A549 (cell line): ENCODE measurements around the gene DHX8. TPM values are rescaled to one million over a fixed set of nuclear protein-coding genes. Genes with fewer than 3 reads are reported as not detected.
"Not testable (repeated sequence)": the region's sequence is repeated elsewhere in the genome, so short reads cannot be mapped to it uniquely, and the experiment has no call there.

Source experiments
- ATAC-seq, 2 experiments: fragments of 200-7000 bp in 1 of 2; fragments of >200 bp in 1 of 2; cut with Nextera tagmentation in 1 of 2; cut with Tn5 transposase in 1 of 2; 3 replicates each; pipeline versions ENCODE4 v1.8.0 to v1.9.1; 2018 to 2020; ENCODE audit warnings: mild to moderate bottlenecking in 1 of 2, moderate library complexity in 1 of 2
- CTCF ChIA-PET: fragments of 300-600 bp; sonication (Branson Sonifier 250); formaldehyde crosslinking; extraction: SDS; loops from one replicate; lab custom pipeline; 2021; ENCODE audit warnings: antibody characterized with exemption, inconsistent platforms; lab: Yijun Ruan, JAX
- POLR2A ChIA-PET: fragments of 350-600 bp; formaldehyde crosslinking; extraction: SDS; loops from one replicate; lab custom pipeline; 2021; ENCODE audit warnings: antibody characterized with exemption, inconsistent platforms; lab: Yijun Ruan, JAX
- DNase-seq, 2 experiments: peaks; one replicate each; pipeline versions ENCODE4 v3.0.0 to v3.0.0-alpha.2; 2011 to 2016; ENCODE audit warnings: low read depth in 1 of 2, low spot score in 1 of 2
- FAIRE-seq: peaks from 2 replicates; lab custom pipeline; 2011; peaks lifted over from hg19 to GRCh38; lab: Jason Lieb, UNC
- H3K27ac ChIP-seq, 2 experiments: fragments of >200 bp; sonication (Bioruptor Twin); formaldehyde crosslinking; 3 replicates each; pipeline ENCODE4 v1.5.1; 2016 to 2017
- H3K4me1 ChIP-seq: fragments of >200 bp; sonication (Bioruptor Twin); formaldehyde crosslinking; 3 replicates; pipeline ENCODE4 v1.6.1; 2016
- H3K4me2 ChIP-seq: fragments of >200 bp; sonication (Bioruptor Twin); formaldehyde crosslinking; 3 replicates; pipeline ENCODE4 v1.6.1; 2016
- H3K4me3 ChIP-seq: fragments of >200 bp; sonication (Bioruptor Twin); formaldehyde crosslinking; 3 replicates; pipeline ENCODE4 v1.5.1; 2016
- H3K9me3 ChIP-seq: fragments of >200 bp; sonication (Bioruptor Twin); formaldehyde crosslinking; 3 replicates; pipeline ENCODE4 v1.6.1; 2016
- ATOH8 ChIP-seq: fragments of 250-450 bp; sonication (Bioruptor Pico); IDR thresholded peaks from 2 replicates; pipeline ENCODE4 v1.5.0; 2020; ENCODE audit warnings: low read depth, mild to moderate bottlenecking, moderate library complexity
- CEBPB ChIP-seq, 2 experiments: fragments of >200 bp in 1 of 2; sonication (Bioruptor Twin) in 1 of 2; formaldehyde crosslinking in 1 of 2; IDR thresholded peaks; 2 replicates each; pipeline ENCODE4 v1.6.1; 2012 to 2016
- EHMT2 ChIP-seq: fragments of 200-600 bp; sonication (generic); IDR thresholded peaks from 2 replicates; pipeline ENCODE4 v1.6.1; 2016; ENCODE audit warnings: antibody characterized with exemption, low read depth, mild to moderate bottlenecking, moderate library complexity
- FOSB ChIP-seq: fragments of 250-450 bp; sonication (Bioruptor Pico); IDR thresholded peaks from 2 replicates; pipeline ENCODE4 v1.5.0; 2020; ENCODE audit warnings: mild to moderate bottlenecking, moderate library complexity
- HDAC2 ChIP-seq: fragments of 200-600 bp; sonication (generic); IDR thresholded peaks from 2 replicates; pipeline ENCODE4 v1.6.1; 2016
- HES2 ChIP-seq: fragments of >200 bp; sonication (Bioruptor Twin); formaldehyde crosslinking; IDR thresholded peaks from 2 replicates; pipeline ENCODE4 v1.6.1; 2016
- HOXB13 ChIP-seq: fragments of 250-450 bp; sonication (Bioruptor Pico); IDR thresholded peaks from 2 replicates; pipeline ENCODE4 v1.5.0; 2020; ENCODE audit warnings: low read depth, mild to moderate bottlenecking, moderate library complexity
- MAFK ChIP-seq: fragments of 450-650 bp; IDR thresholded peaks from 2 replicates; pipeline ENCODE4 v1.6.1; 2014; ENCODE audit not compliant: partially characterized antibody
- MAX ChIP-seq: IDR thresholded peaks from 2 replicates; pipeline ENCODE4 v1.6.1; 2012
- MYC ChIP-seq: IDR thresholded peaks from 2 replicates; pipeline ENCODE4 v1.6.1; 2012; ENCODE audit warnings: mild to moderate bottlenecking, inconsistent platforms, low read length, improper control_type of control experiment, borderline replicate concordance
- NFE2L2 ChIP-seq: fragments of 150-350 bp; conservative IDR thresholded peaks from 2 replicates; pipeline ENCODE4 v1.6.1; 2014; ENCODE audit warnings: low read length
- RAD21 ChIP-seq, 2 experiments: fragments of >200 bp in 1 of 2; sonication (Bioruptor Twin) in 1 of 2; formaldehyde crosslinking in 1 of 2; IDR thresholded peaks in 1 of 2; conservative IDR thresholded peaks in 1 of 2; 2 replicates in 1 of 2; 3 replicates in 1 of 2; pipeline ENCODE4 v1.6.1; 2012 to 2018; ENCODE audit warnings: inconsistent platforms in 1 of 2
- SREBF2 ChIP-seq: fragments of 450-650 bp; IDR thresholded peaks from 2 replicates; pipeline ENCODE4 v1.6.1; 2014; ENCODE audit warnings: mild to moderate bottlenecking, moderate library complexity
- WGBS: methylation state at CpG from one replicate; pipeline ENCODE4 v1.1.6; 2017; ENCODE audit errors: missing lambda C conversion rate; 5-methylcytosine and 5-hydroxymethylcytosine counted together
- polyA plus RNA-seq, 4 experiments: library from polyadenylated mRNA; depleted of rRNA in 3 of 4; stranded (reverse); fragments of >200 nt; fragmentation: RNase III in 1 of 4; extraction: RNeasy Plus Mini Kit Qiagen cat#74134 plus additional on column Dnase treatment in 1 of 4; gene quantifications; 2 replicates in 3 of 4; 3 replicates in 1 of 4; pipeline ENCODE4 v1.2.3, GENCODE V29; 2011 to 2017

The DHX8 gene
- polyA plus RNA-seq, 2 of the 4 experiments (the other 2 are of a cell fraction), result 33.2 to 66.0 TPM

- peak overlapping the region; percentile 70 to 87 for H3K27ac ChIP-seq
- 0 out of 3 replicates have a peak, but pooled peaks cover 2% of the 10 kb centered on the region for H3K9me3 ChIP-seq
- H3K4me3 ChIP-seq, result no peak overlapping the region
- TF ChIP-seq FOSB (CRISPR knock-in tag) (no peak), HES2 (0 out of 2 replicates have a peak, but pooled peaks have one; percentile 48), MAX (peak; percentile 34; the same call in 1 of the 2 replicates), CEBPB (IDR thresholded peaks at IDR 0.05) (peak; percentile 94 to 95), RAD21 (conservative IDR thresholded peaks at IDR 0.05 in 1 of 2, IDR thresholded peaks at IDR 0.05 in 1 of 2) (peak in 1 of 2 experiments; percentile 26; a peak in 2 of 5 replicates), HOXB13 (0 out of 2 replicates have a peak, but pooled peaks have one; percentile 16), MAFK (peak; percentile 26), NFE2L2 (0 out of 2 replicates have a peak, but pooled peaks have one; percentile 25), SREBF2 (no peak)
- CTCF ChIA-PET, result interaction anchor here (0.9 to 4.6 kb wide), 8 partner anchors 10 to 72 kb away, joined by 3 to 15 read pairs (median 4); partner anchors contain the start of gene DHX8
- POLR2A ChIA-PET, result interaction anchor here (0.7 to 1.7 kb wide), 2 partner anchors 20 to 51 kb away, joined by 4 to 17 read pairs; partner anchors contain the start of gene ARL4D
- H3K4me1 ChIP-seq, result peaks cover 26% of the 10 kb centered on the region
- H3K4me2 ChIP-seq, result peak overlapping the region; percentile 61
- DNase-seq (peak; percentile 67 to 80), FAIRE-seq (peak; percentile 39), ATAC-seq (peak; percentile 88 to 91)
- 13% methylated on average over 8 of the region's 8 CpGs for WGBS
Measured at GRCh38 chr17:43449470-43450248, 34.1 kb upstream of the DHX8 start.

- DNase-seq, POLR2A ChIA-PET, ATAC-seq, H3K9me3 ChIP-seq, H3K4me2 ChIP-seq, H3K4me3 ChIP-seq: not testable (repeated sequence)
- peaks cover 28% of the 10 kb centered on the region for H3K4me1 ChIP-seq
- peak; percentile 99 for FAIRE-seq
- CTCF ChIA-PET, result interaction anchor here (0.6 kb wide), 1 partner anchor 33 kb away, joined by 4 read pairs; the partner anchor contains the start of gene DHX8
- peak overlapping the region; percentile 70 to 87; a peak in 4 of 6 replicates for H3K27ac ChIP-seq
- WGBS, result 95% methylated on average over 20 of the region's 20 CpGs
Measured at GRCh38 chr17:43450791-43451190, 33.0 kb upstream of the DHX8 start.

GRCh38 chr17:43451741-43452140 is 32.0 kb upstream of the DHX8 start:
- H3K4me3 ChIP-seq, POLR2A ChIA-PET, H3K9me3 ChIP-seq, CTCF ChIA-PET, H3K4me2 ChIP-seq, ATAC-seq, DNase-seq, FAIRE-seq: not testable (repeated sequence)
- 89% methylated on average over 10 of the region's 32 CpGs for WGBS
- Histone ChIP-seq H3K27ac (peak overlapping the region in 1 of 2 experiments; percentile 29; a peak in 1 of 6 replicates), H3K4me1 (peaks cover 34% of the 10 kb centered on the region)

GRCh38 chr17:43453331-43453812 is 30.4 kb upstream of the DHX8 start:
- no peak for FAIRE-seq
- no peak for ATAC-seq
- POLR2A ChIA-PET, result interaction anchor here (0.7 kb wide), 1 partner anchor 16 kb away, joined by 4 read pairs; no protein-coding TSS in a partner anchor

More at GRCh38 chr17:43453331-43453812, 30.4 kb upstream of the DHX8 start:
- Histone ChIP-seq H3K4me3 (no peak overlapping the region), H3K4me1 (peaks cover 50% of the 10 kb centered on the region), H3K4me2 (no peak overlapping the region), H3K27ac (peak overlapping the region; percentile 0 to 3; a peak in 2 of 6 replicates), H3K9me3 (no peaks in the 10 kb centered on the region)
- CTCF ChIA-PET, result interaction anchor here (2.5 to 45.8 kb wide), 2 partner anchors 30 to 39 kb away, joined by 18 to 2036 read pairs; partner anchors contain the start of genes ARL4D and DHX8
- DNase-seq, result no peak
- WGBS, result 77% methylated on average over 11 of the region's 11 CpGs
- TF ChIP-seq EHMT2, result no peak
- no peak for TF ChIP-seq CEBPB (IDR thresholded peaks at IDR 0.05)
- no peak for TF ChIP-seq MYC
- TF ChIP-seq MAX, result no peak
- TF ChIP-seq RAD21 (conservative IDR thresholded peaks at IDR 0.05 in 1 of 2, IDR thresholded peaks at IDR 0.05 in 1 of 2), result no peak
- TF ChIP-seq HDAC2, result no peak
- TF ChIP-seq ATOH8 (CRISPR knock-in tag), result no peak
